ENCODE data around the gene KCNK13.

The KCNK13 gene

DNA sequence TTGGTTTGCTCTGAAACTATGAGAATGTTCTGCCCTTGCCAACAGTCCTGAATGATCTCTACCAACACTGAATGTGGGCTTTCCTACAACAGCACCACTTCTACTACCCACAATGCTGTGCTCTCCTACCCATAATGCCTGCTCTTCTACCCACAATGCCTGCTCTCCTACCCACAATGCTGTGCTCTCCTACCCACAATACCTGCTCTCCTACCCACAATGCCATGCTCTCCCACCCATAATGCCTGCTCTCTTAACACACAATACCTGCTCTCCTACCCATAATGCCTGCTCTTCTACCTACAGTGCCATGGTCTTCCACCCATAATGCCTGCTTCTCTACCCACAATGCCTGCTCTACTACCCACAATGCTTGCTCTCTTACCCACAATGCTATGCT is 92.3 kb downstream of the KCNK13 start:
- ATAC-seq, result no peak

DNA sequence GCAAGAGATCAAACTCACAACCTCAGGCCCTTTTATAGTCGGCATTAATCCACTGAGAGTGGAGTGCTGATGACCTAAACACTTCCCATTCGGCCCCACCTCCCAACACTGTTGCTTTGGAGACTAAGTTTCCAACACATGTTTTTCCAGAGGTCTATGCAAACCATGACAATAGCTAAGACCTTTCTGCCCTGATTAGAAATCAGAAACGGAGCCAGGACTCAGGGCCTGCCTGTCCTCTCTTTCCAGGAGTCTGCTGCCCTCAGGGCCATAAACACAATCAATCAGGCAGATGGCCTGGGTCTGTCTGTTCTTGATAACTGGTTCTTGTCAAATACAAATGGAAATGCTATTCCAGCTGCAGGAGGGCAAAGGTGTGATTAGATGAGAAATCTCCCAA is 97.4 kb downstream of the KCNK13 start:
- ATAC-seq, result peak; percentile 46; the same call in 1 of the 3 replicates
- TF ChIP-seq, protein P1, sequence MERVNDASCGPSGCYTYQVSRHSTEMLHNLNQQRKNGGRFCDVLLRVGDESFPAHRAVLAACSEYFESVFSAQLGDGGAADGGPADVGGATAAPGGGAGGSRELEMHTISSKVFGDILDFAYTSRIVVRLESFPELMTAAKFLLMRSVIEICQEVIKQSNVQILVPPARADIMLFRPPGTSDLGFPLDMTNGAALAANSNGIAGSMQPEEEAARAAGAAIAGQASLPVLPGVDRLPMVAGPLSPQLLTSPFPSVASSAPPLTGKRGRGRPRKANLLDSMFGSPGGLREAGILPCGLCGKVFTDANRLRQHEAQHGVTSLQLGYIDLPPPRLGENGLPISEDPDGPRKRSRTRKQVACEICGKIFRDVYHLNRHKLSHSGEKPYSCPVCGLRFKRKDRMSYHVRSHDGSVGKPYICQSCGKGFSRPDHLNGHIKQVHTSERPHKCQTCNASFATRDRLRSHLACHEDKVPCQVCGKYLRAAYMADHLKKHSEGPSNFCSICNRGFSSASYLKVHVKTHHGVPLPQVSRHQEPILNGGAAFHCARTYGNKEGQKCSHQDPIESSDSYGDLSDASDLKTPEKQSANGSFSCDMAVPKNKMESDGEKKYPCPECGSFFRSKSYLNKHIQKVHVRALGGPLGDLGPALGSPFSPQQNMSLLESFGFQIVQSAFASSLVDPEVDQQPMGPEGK (CRISPR knock-in tag; IDR thresholded peaks at IDR 0.05; ENCODE audit: borderline replicate concordance), result no peak
- TF ChIP-seq, protein P2, sequence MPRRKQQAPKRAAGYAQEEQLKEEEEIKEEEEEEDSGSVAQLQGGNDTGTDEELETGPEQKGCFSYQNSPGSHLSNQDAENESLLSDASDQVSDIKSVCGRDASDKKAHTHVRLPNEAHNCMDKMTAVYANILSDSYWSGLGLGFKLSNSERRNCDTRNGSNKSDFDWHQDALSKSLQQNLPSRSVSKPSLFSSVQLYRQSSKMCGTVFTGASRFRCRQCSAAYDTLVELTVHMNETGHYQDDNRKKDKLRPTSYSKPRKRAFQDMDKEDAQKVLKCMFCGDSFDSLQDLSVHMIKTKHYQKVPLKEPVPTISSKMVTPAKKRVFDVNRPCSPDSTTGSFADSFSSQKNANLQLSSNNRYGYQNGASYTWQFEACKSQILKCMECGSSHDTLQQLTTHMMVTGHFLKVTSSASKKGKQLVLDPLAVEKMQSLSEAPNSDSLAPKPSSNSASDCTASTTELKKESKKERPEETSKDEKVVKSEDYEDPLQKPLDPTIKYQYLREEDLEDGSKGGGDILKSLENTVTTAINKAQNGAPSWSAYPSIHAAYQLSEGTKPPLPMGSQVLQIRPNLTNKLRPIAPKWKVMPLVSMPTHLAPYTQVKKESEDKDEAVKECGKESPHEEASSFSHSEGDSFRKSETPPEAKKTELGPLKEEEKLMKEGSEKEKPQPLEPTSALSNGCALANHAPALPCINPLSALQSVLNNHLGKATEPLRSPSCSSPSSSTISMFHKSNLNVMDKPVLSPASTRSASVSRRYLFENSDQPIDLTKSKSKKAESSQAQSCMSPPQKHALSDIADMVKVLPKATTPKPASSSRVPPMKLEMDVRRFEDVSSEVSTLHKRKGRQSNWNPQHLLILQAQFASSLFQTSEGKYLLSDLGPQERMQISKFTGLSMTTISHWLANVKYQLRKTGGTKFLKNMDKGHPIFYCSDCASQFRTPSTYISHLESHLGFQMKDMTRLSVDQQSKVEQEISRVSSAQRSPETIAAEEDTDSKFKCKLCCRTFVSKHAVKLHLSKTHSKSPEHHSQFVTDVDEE (CRISPR knock-in tag; IDR thresholded peaks at IDR 0.05), result peak; percentile 89
- TF ChIP-seq ZFP30 (CRISPR knock-in tag; IDR thresholded peaks at IDR 0.05) (no peak), BACH2 (CRISPR knock-in tag; IDR thresholded peaks at IDR 0.05; ENCODE audit: borderline replicate concordance) (no peak), ISL1 (CRISPR knock-in tag; IDR thresholded peaks at IDR 0.05) (peak; percentile 22; the same call in 1 of the 2 replicates), TCF4 (CRISPR knock-in tag; IDR thresholded peaks at IDR 0.05; ENCODE audit: borderline replicate concordance) (peak; percentile 95)
- TF ChIP-seq, protein P3, sequence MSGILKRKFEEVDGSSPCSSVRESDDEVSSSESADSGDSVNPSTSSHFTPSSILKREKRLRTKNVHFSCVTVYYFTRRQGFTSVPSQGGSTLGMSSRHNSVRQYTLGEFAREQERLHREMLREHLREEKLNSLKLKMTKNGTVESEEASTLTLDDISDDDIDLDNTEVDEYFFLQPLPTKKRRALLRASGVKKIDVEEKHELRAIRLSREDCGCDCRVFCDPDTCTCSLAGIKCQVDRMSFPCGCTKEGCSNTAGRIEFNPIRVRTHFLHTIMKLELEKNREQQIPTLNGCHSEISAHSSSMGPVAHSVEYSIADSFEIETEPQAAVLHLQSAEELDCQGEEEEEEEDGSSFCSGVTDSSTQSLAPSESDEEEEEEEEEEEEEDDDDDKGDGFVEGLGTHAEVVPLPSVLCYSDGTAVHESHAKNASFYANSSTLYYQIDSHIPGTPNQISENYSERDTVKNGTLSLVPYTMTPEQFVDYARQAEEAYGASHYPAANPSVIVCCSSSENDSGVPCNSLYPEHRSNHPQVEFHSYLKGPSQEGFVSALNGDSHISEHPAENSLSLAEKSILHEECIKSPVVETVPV (CRISPR knock-in tag; IDR thresholded peaks at IDR 0.05), result no peak
- TF ChIP-seq, protein P4, sequence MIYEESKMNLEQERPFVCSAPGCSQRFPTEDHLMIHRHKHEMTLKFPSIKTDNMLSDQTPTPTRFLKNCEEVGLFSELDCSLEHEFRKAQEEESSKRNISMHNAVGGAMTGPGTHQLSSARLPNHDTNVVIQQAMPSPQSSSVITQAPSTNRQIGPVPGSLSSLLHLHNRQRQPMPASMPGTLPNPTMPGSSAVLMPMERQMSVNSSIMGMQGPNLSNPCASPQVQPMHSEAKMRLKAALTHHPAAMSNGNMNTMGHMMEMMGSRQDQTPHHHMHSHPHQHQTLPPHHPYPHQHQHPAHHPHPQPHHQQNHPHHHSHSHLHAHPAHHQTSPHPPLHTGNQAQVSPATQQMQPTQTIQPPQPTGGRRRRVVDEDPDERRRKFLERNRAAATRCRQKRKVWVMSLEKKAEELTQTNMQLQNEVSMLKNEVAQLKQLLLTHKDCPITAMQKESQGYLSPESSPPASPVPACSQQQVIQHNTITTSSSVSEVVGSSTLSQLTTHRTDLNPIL (CRISPR knock-in tag; IDR thresholded peaks at IDR 0.05; ENCODE audit: low read depth), result no peak

More for the DNA sequence above, 92.3 kb downstream of the KCNK13 start:
- TF ChIP-seq ZNF70 (CRISPR knock-in tag; IDR thresholded peaks at IDR 0.05) (no peak), GLIS3 (CRISPR knock-in tag; IDR thresholded peaks at IDR 0.05) (no peak), ZNF565 (CRISPR knock-in tag; conservative IDR thresholded peaks at IDR 0.05; ENCODE audit: low read depth) (no peak), PPARA (CRISPR knock-in tag; IDR thresholded peaks at IDR 0.05; ENCODE audit: borderline replicate concordance) (no peak), ISL1 (CRISPR knock-in tag; IDR thresholded peaks at IDR 0.05) (no peak), BACH2 (CRISPR knock-in tag; IDR thresholded peaks at IDR 0.05; ENCODE audit: borderline replicate concordance) (no peak), ARNTL (CRISPR knock-in tag; IDR thresholded peaks at IDR 0.05; ENCODE audit: borderline replicate concordance, low read depth) (no peak), ESRRG (CRISPR knock-in tag; IDR thresholded peaks at IDR 0.05) (no peak), TCF4 (CRISPR knock-in tag; IDR thresholded peaks at IDR 0.05; ENCODE audit: borderline replicate concordance) (no peak), SNAI2 (CRISPR knock-in tag; IDR thresholded peaks at IDR 0.05) (no peak), ZC3H10 (CRISPR knock-in tag; IDR thresholded peaks at IDR 0.05) (no peak), ZFP3 (CRISPR knock-in tag; IDR thresholded peaks at IDR 0.05) (no peak), CSDC2 (CRISPR knock-in tag; IDR thresholded peaks at IDR 0.05) (no peak)
- TF ChIP-seq, protein P5, sequence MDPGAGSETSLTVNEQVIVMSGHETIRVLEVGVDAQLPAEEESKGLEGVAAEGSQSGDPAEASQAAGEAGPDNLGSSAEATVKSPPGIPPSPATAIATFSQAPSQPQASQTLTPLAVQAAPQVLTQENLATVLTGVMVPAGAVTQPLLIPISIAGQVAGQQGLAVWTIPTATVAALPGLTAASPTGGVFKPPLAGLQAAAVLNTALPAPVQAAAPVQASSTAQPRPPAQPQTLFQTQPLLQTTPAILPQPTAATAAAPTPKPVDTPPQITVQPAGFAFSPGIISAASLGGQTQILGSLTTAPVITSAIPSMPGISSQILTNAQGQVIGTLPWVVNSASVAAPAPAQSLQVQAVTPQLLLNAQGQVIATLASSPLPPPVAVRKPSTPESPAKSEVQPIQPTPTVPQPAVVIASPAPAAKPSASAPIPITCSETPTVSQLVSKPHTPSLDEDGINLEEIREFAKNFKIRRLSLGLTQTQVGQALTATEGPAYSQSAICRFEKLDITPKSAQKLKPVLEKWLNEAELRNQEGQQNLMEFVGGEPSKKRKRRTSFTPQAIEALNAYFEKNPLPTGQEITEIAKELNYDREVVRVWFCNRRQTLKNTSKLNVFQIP (CRISPR knock-in tag; IDR thresholded peaks at IDR 0.05; ENCODE audit: borderline replicate concordance, low read depth), result no peak
- TF ChIP-seq, protein P1 (CRISPR knock-in tag; IDR thresholded peaks at IDR 0.05; ENCODE audit: borderline replicate concordance), result no peak
